NCI-H187 (cell line): Measurements from ENCODE around the gene GRIN2A.

Experiments used
- DNase-seq, 2 experiments: peaks; one replicate each; lab custom pipeline; 2025; lab: John Stamatoyannopoulos, UW

The GRIN2A gene

GRCh38 chr16:10130538-10130937 is 51.7 kb downstream of the GRIN2A start:
- DNase-seq, result no peak

GRCh38 chr16:10128397-10129258 is 53.6 kb downstream of the GRIN2A start:
- DNase-seq, result no peak

- DNase-seq, result no peak
Measured at GRCh38 chr16:10126686-10127085, 55.5 kb downstream of the GRIN2A start.

- DNase-seq, result no peak
Measured at GRCh38 chr16:10123141-10123540, 59.1 kb downstream of the GRIN2A start.

- no peak for DNase-seq
Measured at GRCh38 chr16:10122546-10122945, 59.7 kb downstream of the GRIN2A start.

GRCh38 chr16:10121897-10122425 is 60.3 kb downstream of the GRIN2A start:
- DNase-seq, result no peak

GRCh38 chr16:10121491-10121890 is 60.7 kb downstream of the GRIN2A start:
- no peak for DNase-seq

GRCh38 chr16:10120953-10121352 is 61.3 kb downstream of the GRIN2A start:
- DNase-seq, result no peak

- no peak for DNase-seq
Measured at GRCh38 chr16:10114409-10114808, 67.8 kb downstream of the GRIN2A start.

- no peak for DNase-seq
Measured at GRCh38 chr16:10113248-10113647, 69.0 kb downstream of the GRIN2A start.

- no peak for DNase-seq
Measured at GRCh38 chr16:10112021-10112420, 70.2 kb downstream of the GRIN2A start.

- DNase-seq, result no peak
Measured at GRCh38 chr16:10111156-10111761, 71.0 kb downstream of the GRIN2A start.

GRCh38 chr16:10110552-10110951 is 71.7 kb downstream of the GRIN2A start:
- no peak for DNase-seq

GRCh38 chr16:10107081-10107480 is 75.1 kb downstream of the GRIN2A start:
- no peak for DNase-seq

GRCh38 chr16:10103700-10104099 is 78.5 kb downstream of the GRIN2A start:
- no peak for DNase-seq

GRCh38 chr16:10103118-10103517 is 79.1 kb downstream of the GRIN2A start:
- no peak for DNase-seq

- no peak for DNase-seq
Measured at GRCh38 chr16:10100829-10101228, 81.4 kb downstream of the GRIN2A start.

- no peak for DNase-seq
Measured at GRCh38 chr16:10098991-10099390, 83.2 kb downstream of the GRIN2A start.

- DNase-seq, result no peak
Measured at GRCh38 chr16:10097271-10097670, 85.0 kb downstream of the GRIN2A start.

- no peak for DNase-seq
Measured at GRCh38 chr16:10093576-10093975, 88.7 kb downstream of the GRIN2A start.

- DNase-seq, result no peak
Measured at GRCh38 chr16:10090816-10091215, 91.4 kb downstream of the GRIN2A start.

- no peak for DNase-seq
Measured at GRCh38 chr16:10088380-10088793, 93.8 kb downstream of the GRIN2A start.

GRCh38 chr16:10087151-10087550 is 95.1 kb downstream of the GRIN2A start:
- no peak for DNase-seq
